Brain microvascular endothelial cell (primary cell): ENCODE results near the gene KRTAP10-3.
"Not testable (repeated sequence)": the region's sequence is repeated elsewhere in the genome, so short reads cannot be mapped to it uniquely, and the experiment has no call there.

ENCODE experiments used
- DNase-seq: peaks from one replicate; pipeline ENCODE4 v3.0.0-alpha.2; 2020
- H3K27ac ChIP-seq: fragments of 250-450 bp; sonication (Bioruptor Pico); 2 replicates; pipeline ENCODE4 v1.5.1; 2020; ENCODE audit warnings: mild to moderate bottlenecking, moderate library complexity
- H3K27me3 ChIP-seq: fragments of 250-450 bp; sonication (Bioruptor Pico); replicated peaks from 2 replicates; pipeline ENCODE4 v1.5.1; 2020; ENCODE audit warnings: mild to moderate bottlenecking
- H3K36me3 ChIP-seq: fragments of 250-450 bp; sonication (Bioruptor Pico); replicated peaks from 2 replicates; pipeline ENCODE4 v1.5.1; 2020; ENCODE audit warnings: mild to moderate bottlenecking
- H3K4me3 ChIP-seq: 2 replicates; pipeline ENCODE4 v1.5.1; 2011; ENCODE audit warnings: low read depth, mild to moderate bottlenecking, control low read depth, low read length, moderate library complexity
- in situ Hi-C: cut with HindIII; loops from 2 replicates; pipeline ENCODE4 v1.10.0; 2017; ENCODE audit warnings: low sequenced_read_pairs, low pct_ligation_motif_present
- TF ChIP-seq, protein P1 (sequence below): IDR thresholded peaks from 2 replicates; pipeline ENCODE4 v1.5.1; 2011; ENCODE audit warnings: low read depth, mild to moderate bottlenecking, moderate library complexity, low read length, control low read depth, inconsistent platforms; ENCODE audit errors: missing control alignments

The KRTAP10-3 gene

DNA sequence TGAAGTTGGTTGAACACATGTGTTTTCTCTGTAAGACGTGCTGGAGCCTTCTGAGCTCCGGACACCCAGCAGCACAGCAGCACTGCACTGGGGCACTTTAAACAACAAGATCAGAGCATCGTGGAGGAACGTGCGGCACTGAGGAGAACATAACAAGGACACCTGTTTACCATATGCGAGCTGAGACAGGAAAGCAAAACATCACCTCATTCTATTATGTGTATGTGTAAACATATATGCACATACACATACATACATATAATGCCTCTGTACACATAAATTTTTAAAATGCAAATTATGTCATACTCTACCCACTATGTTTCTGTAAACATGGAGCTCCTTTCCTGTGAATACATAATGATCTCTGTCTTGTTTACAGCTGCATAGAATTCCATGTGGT lies 36.9 kb upstream of the KRTAP10-3 start:
- DNase-seq, result no peak
- Histone ChIP-seq H3K4me3 (no peak overlapping the region), H3K27ac (no peak overlapping the region), H3K27me3 (peaks cover 13% of the 10 kb centered on the region), H3K36me3 (no peaks in the 10 kb centered on the region)
- in situ Hi-C loops, result no loop called here
- TF ChIP-seq, protein P1, sequence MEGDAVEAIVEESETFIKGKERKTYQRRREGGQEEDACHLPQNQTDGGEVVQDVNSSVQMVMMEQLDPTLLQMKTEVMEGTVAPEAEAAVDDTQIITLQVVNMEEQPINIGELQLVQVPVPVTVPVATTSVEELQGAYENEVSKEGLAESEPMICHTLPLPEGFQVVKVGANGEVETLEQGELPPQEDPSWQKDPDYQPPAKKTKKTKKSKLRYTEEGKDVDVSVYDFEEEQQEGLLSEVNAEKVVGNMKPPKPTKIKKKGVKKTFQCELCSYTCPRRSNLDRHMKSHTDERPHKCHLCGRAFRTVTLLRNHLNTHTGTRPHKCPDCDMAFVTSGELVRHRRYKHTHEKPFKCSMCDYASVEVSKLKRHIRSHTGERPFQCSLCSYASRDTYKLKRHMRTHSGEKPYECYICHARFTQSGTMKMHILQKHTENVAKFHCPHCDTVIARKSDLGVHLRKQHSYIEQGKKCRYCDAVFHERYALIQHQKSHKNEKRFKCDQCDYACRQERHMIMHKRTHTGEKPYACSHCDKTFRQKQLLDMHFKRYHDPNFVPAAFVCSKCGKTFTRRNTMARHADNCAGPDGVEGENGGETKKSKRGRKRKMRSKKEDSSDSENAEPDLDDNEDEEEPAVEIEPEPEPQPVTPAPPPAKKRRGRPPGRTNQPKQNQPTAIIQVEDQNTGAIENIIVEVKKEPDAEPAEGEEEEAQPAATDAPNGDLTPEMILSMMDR, result no peak

DNA sequence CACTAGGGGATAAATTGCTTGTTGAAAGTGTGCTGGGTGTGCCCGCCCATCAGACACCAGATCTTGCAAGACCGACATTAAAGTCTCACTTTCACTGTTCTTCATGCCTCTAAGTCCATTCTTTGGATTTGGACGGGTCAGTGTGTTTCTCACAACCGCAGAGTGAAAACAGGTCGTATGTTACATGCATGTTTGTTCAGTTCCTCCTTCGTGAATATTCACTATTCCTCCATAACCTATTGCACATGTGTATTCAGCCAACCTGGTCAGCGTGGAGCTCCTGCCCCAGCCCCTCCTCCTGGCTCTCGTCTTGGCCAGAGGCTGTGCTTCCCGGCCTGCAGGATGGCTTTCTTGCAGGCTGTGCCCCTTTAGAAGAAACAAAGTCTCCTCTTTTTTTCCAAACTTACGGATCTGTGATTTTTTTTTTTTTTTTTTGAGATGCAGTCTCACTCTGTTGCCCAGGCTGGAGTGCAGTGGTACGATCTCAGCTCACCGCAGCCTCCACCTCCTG lies 35.9 kb upstream of the KRTAP10-3 start:
- no peak for DNase-seq
- peaks cover 13% of the 10 kb centered on the region for H3K27me3 ChIP-seq
- no peaks in the 10 kb centered on the region for H3K36me3 ChIP-seq
- no peak overlapping the region for H3K27ac ChIP-seq
- H3K4me3 ChIP-seq, result no peak overlapping the region
- in situ Hi-C loops, result no loop called here
- TF ChIP-seq, protein P1, result no peak

DNA sequence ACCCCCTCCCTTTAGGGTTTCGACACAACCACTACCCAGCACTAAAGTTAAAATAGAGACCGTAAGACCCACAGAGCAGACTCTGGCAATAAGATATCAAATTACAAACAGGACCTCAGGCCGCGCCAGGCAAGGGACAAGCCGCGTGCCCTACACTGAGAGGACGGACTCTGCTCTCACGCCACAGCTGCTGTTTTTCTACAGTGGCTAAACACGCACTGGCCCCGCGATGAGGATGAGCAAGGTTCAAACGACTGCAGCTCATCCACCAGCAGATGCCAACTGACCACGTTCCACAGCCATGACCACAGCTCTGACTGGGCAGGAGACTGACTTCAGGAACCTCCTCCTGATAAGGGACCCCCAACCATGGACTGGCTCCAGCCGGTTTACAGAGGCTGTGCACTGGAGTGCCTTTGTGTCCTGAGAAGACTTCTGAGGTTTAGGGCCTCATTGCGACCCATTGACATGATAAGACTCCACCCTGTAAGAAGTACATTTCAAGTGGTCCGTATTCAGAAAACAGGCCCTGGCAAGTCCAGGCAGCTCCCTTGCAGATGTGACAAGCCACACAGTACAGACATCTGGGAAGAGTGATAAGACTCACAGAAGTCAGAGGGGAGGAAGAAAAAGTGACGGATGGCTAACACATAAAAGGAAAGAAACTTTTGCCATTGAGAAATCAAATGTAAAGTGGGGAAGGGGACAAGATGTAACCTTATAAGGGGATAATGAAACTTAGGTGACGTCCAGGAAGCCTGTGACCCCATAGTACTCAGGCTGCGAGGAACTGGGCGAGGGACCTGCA lies 35.2 kb upstream of the KRTAP10-3 start:
- in situ Hi-C loops, result no loop called here
- Histone ChIP-seq H3K4me3 (no peak overlapping the region), H3K27me3 (peaks cover 13% of the 10 kb centered on the region), H3K36me3 (no peaks in the 10 kb centered on the region), H3K27ac (no peak overlapping the region)
- TF ChIP-seq, protein P1, result no peak
- no peak for DNase-seq

DNA sequence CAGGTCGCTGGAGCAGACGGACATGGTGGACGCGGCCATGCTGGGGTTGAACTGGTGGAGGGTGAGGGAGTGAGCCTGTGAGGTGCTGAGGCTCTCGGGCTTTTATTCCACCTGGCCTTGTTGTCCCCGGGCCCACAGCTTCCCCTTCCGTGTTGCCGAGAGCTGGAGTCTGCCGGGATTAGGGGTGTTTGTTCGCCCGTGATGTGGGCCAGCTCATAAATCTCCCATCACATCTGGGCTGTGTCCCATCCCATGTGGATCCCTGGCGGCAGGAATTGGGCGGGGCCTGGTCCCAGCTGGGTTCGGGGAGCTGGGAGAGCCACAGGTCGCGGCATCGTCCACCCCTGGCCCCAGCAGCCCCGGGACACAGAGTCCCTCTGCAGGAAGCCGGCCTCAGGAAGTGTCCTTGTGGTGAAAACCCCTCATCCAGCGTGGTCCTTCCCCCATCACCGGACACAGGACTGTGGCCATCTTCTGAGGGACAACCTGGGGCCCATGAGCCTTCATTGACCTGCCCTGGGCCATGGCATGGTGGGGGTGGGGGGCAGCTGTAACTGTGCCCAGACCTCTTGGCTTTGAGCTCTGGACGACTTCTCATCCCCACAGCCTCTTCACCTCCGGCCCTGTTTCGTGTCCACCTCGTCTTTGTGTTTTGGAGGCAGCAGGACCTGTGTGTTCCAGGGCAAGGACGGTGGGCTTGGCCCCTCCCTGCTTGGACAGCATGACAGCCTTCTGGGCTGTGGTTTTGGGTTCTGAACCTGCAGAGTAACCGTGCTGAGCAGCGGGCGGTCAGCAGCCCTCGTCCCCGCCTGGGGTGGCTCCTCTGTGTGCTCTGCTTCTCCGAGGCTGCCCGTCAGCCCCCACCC lies 34.1 kb upstream of the KRTAP10-3 start, which contains the start of gene KRTAP10-6:
TSS of gene KRTAP10-6 (minus strand) at position 60 of the 866 bp plus-strand sequence. CDS start at position 39, 21 bp downstream.
- Histone ChIP-seq H3K36me3 (no peaks in the 10 kb centered on the region), H3K27ac (no peak within 1 kb of the TSS), H3K27me3 (peaks cover 11% of the 10 kb centered on the region), H3K4me3 (no peak within 1 kb of the TSS)
- DNase-seq, result no peak
- TF ChIP-seq, protein P1, result no peak
- in situ Hi-C loops, result no loop called here

DNA sequence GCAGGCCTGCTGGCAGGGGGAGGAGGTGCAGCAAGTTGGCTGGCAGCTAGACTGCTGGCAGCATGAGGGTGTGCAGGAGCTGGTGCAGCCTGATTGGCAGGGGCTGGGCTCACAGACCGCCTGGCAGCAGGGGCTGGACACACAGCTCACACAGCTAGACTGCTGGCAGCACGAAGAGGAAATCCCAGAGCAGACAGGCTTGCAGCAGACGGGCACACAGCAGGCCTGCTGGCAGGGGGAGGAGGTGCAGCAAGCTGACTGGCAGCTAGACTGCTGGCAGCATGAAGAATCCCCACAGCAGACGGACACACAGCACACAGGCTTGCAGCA lies 33.2 kb upstream of the KRTAP10-3 start:
- H3K4me3 ChIP-seq, DNase-seq, in situ Hi-C loops, H3K36me3 ChIP-seq, H3K27ac ChIP-seq: not testable (repeated sequence)
- peaks cover 11% of the 10 kb centered on the region for H3K27me3 ChIP-seq

DNA sequence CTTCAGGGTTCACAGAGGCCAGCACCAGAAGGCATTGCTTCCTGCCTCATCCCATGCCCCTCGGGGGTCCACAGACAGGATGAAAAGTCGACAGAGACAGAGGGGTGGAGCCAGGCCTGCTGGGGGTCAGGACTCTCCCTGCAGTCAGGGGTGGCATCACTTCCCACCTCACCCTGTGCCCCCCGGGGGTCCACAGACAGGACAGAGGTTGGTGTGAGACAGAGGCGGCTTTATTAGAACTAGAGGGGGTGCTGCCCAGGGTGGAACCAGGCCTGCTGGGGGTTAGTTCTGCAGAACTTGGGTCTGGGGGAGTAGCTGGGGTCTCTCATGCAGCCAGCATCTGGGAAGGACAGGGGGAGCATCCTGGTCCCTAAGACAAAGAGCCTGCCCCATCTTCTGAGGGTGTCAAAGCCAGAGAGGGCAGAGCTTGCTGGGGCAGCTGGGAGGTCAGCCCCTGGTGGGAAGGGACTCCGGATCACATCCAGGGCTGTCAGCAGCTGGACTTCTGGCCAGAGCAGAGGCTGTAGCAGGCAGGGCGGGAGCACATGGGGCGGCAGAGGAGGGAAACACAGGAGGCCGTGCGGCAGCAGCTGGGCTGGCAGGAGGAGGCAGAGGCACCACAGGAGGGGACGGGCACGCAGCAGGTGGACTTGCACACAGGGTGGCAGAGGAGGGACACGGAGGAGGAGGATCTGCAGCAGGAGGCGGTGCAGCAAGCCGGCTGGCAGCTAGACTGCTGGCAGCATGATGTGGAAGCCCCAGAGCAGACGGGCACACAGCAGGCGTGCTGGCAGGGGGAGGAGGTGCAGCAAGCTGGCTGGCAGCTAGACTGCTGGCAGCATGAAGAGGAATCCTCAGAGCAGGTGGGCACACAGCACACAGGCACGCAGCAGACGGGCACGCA lies 32.6 kb upstream of the KRTAP10-3 start:
- DNase-seq, H3K4me3 ChIP-seq, H3K36me3 ChIP-seq, in situ Hi-C loops, H3K27ac ChIP-seq: not testable (repeated sequence)
- peaks cover 11% of the 10 kb centered on the region for H3K27me3 ChIP-seq
